ENCODE results near the gene POLK.
"Not testable (repeated sequence)": the region's sequence is repeated elsewhere in the genome, so short reads cannot be mapped to it uniquely, and the experiment has no call there.

Gene POLK

GRCh38 chr5:75552764-75553163, 41.1 kb downstream of the POLK start:
- FAIRE-seq, result no peak

- no peak for FAIRE-seq
Observed at GRCh38 chr5:75553358-75553757, 41.7 kb downstream of the POLK start.

GRCh38 chr5:75558221-75558620, 46.5 kb downstream of the POLK start:
- FAIRE-seq, result no peak

GRCh38 chr5:75558981-75559632, 47.4 kb downstream of the POLK start:
- no peak for FAIRE-seq

GRCh38 chr5:75560655-75561054, 49.0 kb downstream of the POLK start:
- not testable (repeated sequence) for FAIRE-seq

GRCh38 chr5:75565991-75566709, 54.5 kb downstream of the POLK start:
- not testable (repeated sequence) for FAIRE-seq

GRCh38 chr5:75566710-75567309, 55.1 kb downstream of the POLK start:
- peak; percentile 89 for FAIRE-seq

- no peak for FAIRE-seq
Observed at GRCh38 chr5:75567710-75568109, 56.0 kb downstream of the POLK start.

GRCh38 chr5:75568202-75568601, 56.5 kb downstream of the POLK start:
- FAIRE-seq, result no peak

GRCh38 chr5:75571547-75571946, 59.9 kb downstream of the POLK start:
- peak; percentile 58 for FAIRE-seq

- FAIRE-seq, result no peak
Observed at GRCh38 chr5:75574791-75575190, 63.1 kb downstream of the POLK start.

- FAIRE-seq, result not testable (repeated sequence)
Observed at GRCh38 chr5:75578280-75578679, 66.6 kb downstream of the POLK start.

- no peak for FAIRE-seq
Observed at GRCh38 chr5:75584641-75585040, 73.0 kb downstream of the POLK start.

- no peak for FAIRE-seq
Observed at GRCh38 chr5:75588666-75589065, 77.0 kb downstream of the POLK start.

- no peak for FAIRE-seq
Observed at GRCh38 chr5:75600535-75600934, 88.8 kb downstream of the POLK start.

- no peak for FAIRE-seq
Observed at GRCh38 chr5:75601567-75601966, 89.9 kb downstream of the POLK start.

GRCh38 chr5:75601996-75602395, 90.3 kb downstream of the POLK start:
- no peak for FAIRE-seq

- no peak for FAIRE-seq
Observed at GRCh38 chr5:75603371-75603770, 91.7 kb downstream of the POLK start.

- FAIRE-seq, result no peak
Observed at GRCh38 chr5:75603821-75604220, 92.1 kb downstream of the POLK start.

GRCh38 chr5:75607341-75607740, 95.7 kb downstream of the POLK start:
- not testable (repeated sequence) for FAIRE-seq

GRCh38 chr5:75608870-75609269, 97.2 kb downstream of the POLK start:
- FAIRE-seq, result no peak

GRCh38 chr5:75610201-75610600, 98.5 kb downstream of the POLK start:
- no peak for FAIRE-seq

GRCh38 chr5:75610859-75611310, 99.2 kb downstream of the POLK start:
- not testable (repeated sequence) for FAIRE-seq
